Thyroid gland (tissue), 4 donors: ENCODE results near the gene SLX9. TPM values are rescaled to one million over a fixed set of nuclear protein-coding genes. Genes with fewer than 3 reads are reported as not detected.

ENCODE experiments used
- DNase-seq, 2 donors: peaks; one replicate each; pipeline ENCODE4 v3.0.0-alpha.2; 2019
- H3K27ac ChIP-seq, 3 donors: fragments of 200-600 bp; sonication (generic); 1 replicate in 2 of 3; 2 replicates in 1 of 3; pipeline ENCODE4 v1.5.1; 2016 to 2019; ENCODE audit warnings: mild to moderate bottlenecking in 1 of 3, moderate library complexity in 1 of 3
- H3K27me3 ChIP-seq: fragments of 200-600 bp; sonication (generic); one replicate; pipeline ENCODE4 v1.5.1; 2019
- H3K36me3 ChIP-seq, 2 donors: fragments of 200-600 bp; sonication (generic); one replicate each; pipeline ENCODE4 v1.5.1; 2016 to 2019
- H3K4me1 ChIP-seq, 2 donors: fragments of 200-600 bp; sonication (generic); one replicate each; pipeline ENCODE4 v1.5.1; 2017 to 2019
- H3K4me3 ChIP-seq, 3 donors: fragments of 200-600 bp; sonication (generic); replicated peaks in 1 of 3; 1 replicate in 2 of 3; 2 replicates in 1 of 3; pipeline ENCODE4 v1.5.1; 2016; ENCODE audit warnings: mild to moderate bottlenecking in 1 of 3
- H3K9me3 ChIP-seq: fragments of 200-600 bp; sonication (generic); one replicate; pipeline ENCODE4 v1.5.1; 2017
- POLR2A ChIP-seq, 2 donors: fragments of 450-650 bp; IDR thresholded peaks; one replicate each; pipeline ENCODE4 v1.6.1; 2017; ENCODE audit warnings: antibody characterized with exemption in 2 of 2, mild to moderate bottlenecking in 2 of 2, moderate library complexity in 1 of 2
- WGBS, 2 donors: methylation state at CpG; one replicate each; pipeline ENCODE4 v1.1.5; 2017; 5-methylcytosine and 5-hydroxymethylcytosine counted together
- intact Hi-C: fragments of 100-400 bp; cut with DNase I; formaldehyde crosslinking; loops from one replicate; pipeline ENCODE4 v1.15.1; 2023
- total RNA-seq, 4 donors: library from RNA; depleted of rRNA; stranded (reverse); fragments of >200 nt; gene quantifications; one replicate each; pipeline ENCODE4 v1.2.3, GENCODE V29; 2016
- TF ChIP-seq, protein P1 (sequence below), 6 experiments: fragments of 200-600 bp in 3 of 6; fragments of 450-650 bp in 3 of 6; sonication (generic) in 3 of 6; IDR thresholded peaks; one replicate each; pipeline ENCODE4 v1.5.1; 2016 to 2019; ENCODE audit warnings: antibody characterized with exemption in 6 of 6, mild to moderate bottlenecking in 2 of 6, inconsistent platforms in 1 of 6, moderate library complexity in 1 of 6

SLX9 gene
- total RNA-seq, 4 donors from 2014 or later = 4.8 to 19.1 (median 11.2) TPM

DNA sequence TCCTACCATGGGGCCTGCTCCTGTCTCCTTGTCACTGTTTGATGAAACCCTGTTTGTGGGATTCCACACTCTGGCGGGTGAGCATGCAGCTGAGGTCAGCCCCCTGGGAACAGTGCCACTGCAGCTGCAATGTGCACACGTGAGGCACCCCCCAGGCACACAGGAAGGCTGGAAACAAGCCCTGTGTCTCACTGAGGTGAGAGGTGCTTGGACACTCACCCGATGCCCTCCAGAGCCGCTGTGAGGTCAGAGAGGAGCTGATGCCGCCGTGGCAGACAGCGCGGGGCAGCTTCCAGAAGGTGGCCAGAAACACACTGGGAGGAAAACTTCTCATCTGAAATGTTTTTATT lies 49.7 kb downstream of the SLX9 start:
- Histone ChIP-seq H3K9me3 (no peaks in the 10 kb centered on the region), H3K4me1 (peaks cover 0 to 5% of the 10 kb centered on the region in 2 donors), H3K27me3 (no peaks in the 10 kb centered on the region), H3K4me3 (no peak overlapping the region), H3K27ac (no peak overlapping the region), H3K36me3 (no peaks in the 10 kb centered on the region)
- DNase-seq = no peak
- intact Hi-C loops = no loop called here
- no peak for TF ChIP-seq POLR2A (IDR thresholded peaks at IDR 0.05)
- TF ChIP-seq, protein P1, sequence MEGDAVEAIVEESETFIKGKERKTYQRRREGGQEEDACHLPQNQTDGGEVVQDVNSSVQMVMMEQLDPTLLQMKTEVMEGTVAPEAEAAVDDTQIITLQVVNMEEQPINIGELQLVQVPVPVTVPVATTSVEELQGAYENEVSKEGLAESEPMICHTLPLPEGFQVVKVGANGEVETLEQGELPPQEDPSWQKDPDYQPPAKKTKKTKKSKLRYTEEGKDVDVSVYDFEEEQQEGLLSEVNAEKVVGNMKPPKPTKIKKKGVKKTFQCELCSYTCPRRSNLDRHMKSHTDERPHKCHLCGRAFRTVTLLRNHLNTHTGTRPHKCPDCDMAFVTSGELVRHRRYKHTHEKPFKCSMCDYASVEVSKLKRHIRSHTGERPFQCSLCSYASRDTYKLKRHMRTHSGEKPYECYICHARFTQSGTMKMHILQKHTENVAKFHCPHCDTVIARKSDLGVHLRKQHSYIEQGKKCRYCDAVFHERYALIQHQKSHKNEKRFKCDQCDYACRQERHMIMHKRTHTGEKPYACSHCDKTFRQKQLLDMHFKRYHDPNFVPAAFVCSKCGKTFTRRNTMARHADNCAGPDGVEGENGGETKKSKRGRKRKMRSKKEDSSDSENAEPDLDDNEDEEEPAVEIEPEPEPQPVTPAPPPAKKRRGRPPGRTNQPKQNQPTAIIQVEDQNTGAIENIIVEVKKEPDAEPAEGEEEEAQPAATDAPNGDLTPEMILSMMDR (IDR thresholded peaks at IDR 0.05) = no peak
- WGBS, 2 donors = 82 to 86% methylated on average over 7 to 8 of the region's 8 CpGs

DNA sequence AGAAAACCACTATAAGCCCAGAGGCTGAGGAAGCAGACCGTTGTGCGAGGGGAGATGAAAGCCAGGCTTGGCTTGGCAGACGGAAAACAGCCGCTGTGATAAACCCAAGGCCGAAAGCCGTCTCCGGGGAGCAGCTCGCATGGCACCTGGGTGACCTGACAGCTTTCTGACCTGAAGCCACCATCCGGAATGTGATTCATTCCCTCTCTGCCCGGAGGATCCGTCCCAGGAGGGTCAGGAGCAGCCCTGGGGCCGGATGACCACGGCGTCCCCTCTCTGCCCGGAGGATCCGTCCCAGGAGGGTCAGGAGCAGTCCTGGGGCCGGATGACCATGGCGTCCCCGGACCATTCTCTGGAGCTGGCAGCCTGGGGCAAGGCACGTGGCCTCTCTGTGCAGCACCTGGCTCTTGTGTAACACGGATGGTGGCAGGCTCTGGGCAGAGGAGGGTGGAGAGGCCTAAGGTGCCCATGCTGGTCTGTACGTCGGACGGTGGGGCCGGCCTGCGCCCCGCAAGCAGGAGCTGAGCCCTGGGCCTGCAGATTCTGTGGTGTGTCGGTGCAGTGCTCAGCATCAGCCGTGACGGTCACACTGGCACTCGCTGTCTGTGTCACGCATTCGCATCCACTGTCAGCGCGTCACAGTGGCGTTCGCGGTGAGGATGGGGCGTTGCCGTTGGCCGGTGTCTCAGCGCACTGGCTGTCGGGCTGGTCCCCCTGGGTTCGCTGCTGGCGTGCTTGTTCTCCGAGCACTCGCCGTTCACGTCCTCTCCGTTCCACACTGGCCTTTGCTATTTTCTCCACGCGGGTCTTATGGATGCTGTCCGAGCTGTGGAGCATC lies 50.3 kb downstream of the SLX9 start:
- Histone ChIP-seq H3K27me3 (no peaks in the 10 kb centered on the region), H3K4me1 (no peaks in the 10 kb centered on the region), H3K4me3 (no peak overlapping the region), H3K27ac (no peak overlapping the region), H3K36me3 (no peaks in the 10 kb centered on the region), H3K9me3 (no peaks in the 10 kb centered on the region)
- no peak for TF ChIP-seq POLR2A (IDR thresholded peaks at IDR 0.05)
- TF ChIP-seq, protein P1 (IDR thresholded peaks at IDR 0.05) = no peak
- DNase-seq = no peak
- WGBS, 2 donors = 90 to 93% methylated on average over 48 to 49 of the region's 53 CpGs
- intact Hi-C loops = no loop called here

DNA sequence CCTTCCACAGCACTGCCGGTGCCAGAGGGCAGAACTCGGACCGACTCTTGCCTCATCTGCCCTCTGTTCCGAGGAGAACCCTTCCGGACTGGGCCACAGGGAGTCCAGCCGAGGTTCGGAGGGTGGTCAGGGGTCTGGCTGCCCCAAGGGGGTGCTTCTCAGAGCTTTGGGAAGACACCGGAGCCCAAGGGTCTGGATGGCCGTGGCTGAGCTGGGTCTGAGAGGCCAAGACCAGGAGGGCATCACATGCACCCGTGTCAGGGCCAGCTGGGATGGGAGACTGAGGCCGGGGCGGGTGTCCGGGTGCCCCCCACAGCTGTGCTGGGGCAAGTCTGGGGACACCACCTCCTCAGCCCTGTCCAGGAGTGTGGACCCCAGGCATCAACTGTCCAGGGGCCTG lies 51.1 kb downstream of the SLX9 start:
- Histone ChIP-seq H3K36me3 (no peaks in the 10 kb centered on the region), H3K4me1 (no peaks in the 10 kb centered on the region), H3K27me3 (no peaks in the 10 kb centered on the region), H3K4me3 (no peak overlapping the region), H3K27ac (no peak overlapping the region), H3K9me3 (no peaks in the 10 kb centered on the region)
- TF ChIP-seq, protein P1 (IDR thresholded peaks at IDR 0.05) = no peak
- no peak for TF ChIP-seq POLR2A (IDR thresholded peaks at IDR 0.05)
- intact Hi-C loops = no loop called here
- DNase-seq = no peak
- WGBS, 2 donors = 93% methylated on average over 3 to 9 of the region's 13 CpGs

DNA sequence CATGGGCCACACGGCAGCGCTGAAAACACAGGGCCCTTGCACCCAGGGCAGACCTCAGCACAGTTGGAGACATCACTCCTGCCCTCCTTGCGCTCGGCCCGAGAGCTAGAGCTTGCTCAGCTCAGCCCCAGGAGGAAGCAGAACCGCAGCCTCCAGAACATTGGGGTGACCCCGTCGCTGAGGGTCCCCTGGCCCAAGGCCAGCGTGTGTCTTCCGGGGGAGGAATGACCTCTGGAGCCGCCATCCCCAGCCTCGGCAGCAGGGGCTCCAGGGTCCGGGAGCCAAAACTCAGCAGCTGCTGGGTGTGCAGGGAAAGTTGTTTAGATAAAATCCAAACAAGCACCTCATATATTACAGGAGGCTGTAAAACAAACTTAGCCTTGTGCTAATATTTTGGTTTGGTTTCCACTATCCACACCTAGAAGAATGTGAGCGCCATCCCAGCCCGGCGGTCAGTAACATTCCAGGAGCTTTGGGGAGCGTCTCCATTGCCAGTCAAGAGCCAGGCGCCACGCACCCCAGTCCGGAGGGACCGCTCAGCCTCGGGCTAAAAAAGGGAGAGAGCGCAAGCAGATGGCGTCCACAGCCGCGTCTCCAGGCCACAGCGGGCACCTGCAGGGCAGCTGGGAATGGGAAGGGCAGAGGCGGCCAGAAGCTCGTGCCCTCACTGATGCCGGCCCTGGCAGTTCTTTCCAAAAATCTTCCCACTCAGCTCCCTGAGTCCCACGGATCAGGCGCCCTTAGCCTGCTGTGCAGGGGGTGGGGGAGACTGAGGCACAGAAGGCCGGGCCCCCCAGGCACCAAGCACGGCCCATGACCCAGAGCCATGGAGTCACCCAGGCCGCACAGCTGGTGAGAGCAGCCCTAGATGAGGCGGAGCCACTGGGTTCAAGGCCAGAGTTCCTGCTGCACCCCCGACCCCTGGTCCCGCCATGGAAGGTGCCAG lies 52.0 kb downstream of the SLX9 start:
- Histone ChIP-seq H3K4me3 (no peak overlapping the region), H3K36me3 (no peaks in the 10 kb centered on the region), H3K4me1 (no peaks in the 10 kb centered on the region), H3K27ac (no peak overlapping the region), H3K27me3 (no peaks in the 10 kb centered on the region), H3K9me3 (no peaks in the 10 kb centered on the region)
- no peak for TF ChIP-seq POLR2A (IDR thresholded peaks at IDR 0.05)
- TF ChIP-seq, protein P1 (IDR thresholded peaks at IDR 0.05) = no peak
- intact Hi-C loops = no loop called here
- DNase-seq = no peak
- WGBS, 2 donors = 79 to 85% methylated on average over 29 to 34 of the region's 38 CpGs
